Measurements from ENCODE around the gene KIF23. TPM values are rescaled to one million over a fixed set of nuclear protein-coding genes. Genes with fewer than 3 reads are reported as not detected.

Gene KIF23
- total and polyA plus RNA-seq, 12 donors: 0.17 to 3.4 (median 0.57) TPM

- no peak for TF ChIP-seq CTCF (IDR thresholded peaks at IDR 0.05)
Measured at GRCh38 chr15:69479081-69479480, 64.9 kb downstream of the KIF23 start.

GRCh38 chr15:69479971-69480370 is 65.8 kb downstream of the KIF23 start:
- Histone ChIP-seq H3K9me3 (peaks cover 0 to 10% (median 5%) of the 10 kb centered on the region in 11 donors), H3K4me3 (no peak overlapping the region), H3K27me3 (peaks cover 0 to 8% (median 0%) of the 10 kb centered on the region in 7 donors), H3K27ac (no peak overlapping the region), H3K4me1 (peaks cover 0 to 5% (median 0%) of the 10 kb centered on the region in 9 donors), H3K36me3 (no peaks in the 10 kb centered on the region)
- DNase-seq (no peak), ATAC-seq (no peak)
- intact Hi-C loops (cut with DNase I): loop anchor here in 9 of 10 donors (2.0 to 10.0 kb wide), 10 partner anchors 95 to 1009 kb away; partner anchors contain the start of gene TLE3 (in 1 of the 9)
- 96% methylated on average over 2 of the region's 2 CpGs for WGBS, 2 donors
- no peak for TF ChIP-seq CTCF (IDR thresholded peaks at IDR 0.05)

More at GRCh38 chr15:69479081-69479480, 64.9 kb downstream of the KIF23 start:
- ATAC-seq: no peak
- intact Hi-C loops (cut with DNase I): loop anchor here in 8 of 10 donors (2.0 to 10.0 kb wide), 8 partner anchors 173 to 1010 kb away; partner anchors contain the start of gene TLE3 (in 1 of the 8)
- H3K27me3 ChIP-seq: peaks cover 0 to 8% (median 0%) of the 10 kb centered on the region in 7 donors
- no peak overlapping the region for H3K27ac ChIP-seq
- no peaks in the 10 kb centered on the region for H3K36me3 ChIP-seq
- no peak overlapping the region for H3K4me3 ChIP-seq
- H3K9me3 ChIP-seq: peaks cover 0 to 10% (median 5%) of the 10 kb centered on the region in 11 donors
- 85 to 90% methylated on average over 4 of the region's 4 CpGs for WGBS, 2 donors
- no peak for DNase-seq
- peaks cover 0 to 3% (median 0%) of the 10 kb centered on the region in 9 donors for H3K4me1 ChIP-seq

- no peaks in the 10 kb centered on the region for H3K36me3 ChIP-seq
- TF ChIP-seq CTCF (IDR thresholded peaks at IDR 0.05): no peak
- H3K4me1 ChIP-seq: peaks cover 0 to 6% (median 0%) of the 10 kb centered on the region in 9 donors
- ATAC-seq (no peak), DNase-seq (no peak)
- H3K27me3 ChIP-seq: peaks cover 0 to 7% (median 0%) of the 10 kb centered on the region in 7 donors
- WGBS, 2 donors: 85 to 89% methylated on average over 3 of the region's 3 CpGs
- no peak overlapping the region for H3K27ac ChIP-seq
- H3K4me3 ChIP-seq: no peak overlapping the region
- peaks cover 0 to 14% (median 6%) of the 10 kb centered on the region in 11 donors for H3K9me3 ChIP-seq
- intact Hi-C loops (cut with DNase I): loop anchor here in 4 of 10 donors (5.0 to 10.0 kb wide), 4 partner anchors 94 to 1006 kb away; no protein-coding TSS in a partner anchor
Measured at GRCh38 chr15:69480932-69481331, 66.8 kb downstream of the KIF23 start.

- H3K27me3 ChIP-seq: peaks cover 0 to 5% (median 0%) of the 10 kb centered on the region in 7 donors
- whole genome bisulfite sequencing, 2 donors: 77% methylated on average over 4 of the region's 4 CpGs
- no peaks in the 10 kb centered on the region for H3K36me3 ChIP-seq
- no peak overlapping the region for H3K4me3 ChIP-seq
- DNase-seq (no peak), ATAC-seq (peak in 2 of 8 donors; percentile 36 to 76)
- TF ChIP-seq CTCF (IDR thresholded peaks at IDR 0.05): no peak
- peaks cover 0 to 14% (median 7%) of the 10 kb centered on the region in 11 donors for H3K9me3 ChIP-seq
- intact Hi-C loops (cut with DNase I): loop anchor here in 4 of 10 donors (5.0 to 10.0 kb wide), 4 partner anchors 92 to 1005 kb away; no protein-coding TSS in a partner anchor
- peaks cover 0 to 6% (median 0%) of the 10 kb centered on the region in 9 donors for H3K4me1 ChIP-seq
- no peak overlapping the region for H3K27ac ChIP-seq
Measured at GRCh38 chr15:69482686-69483256, 68.6 kb downstream of the KIF23 start.
